H1 (cell line): Measurements from ENCODE around the gene DYNC2I2. TPM values are rescaled to one million over a fixed set of nuclear protein-coding genes. Genes with fewer than 3 reads are reported as not detected.

Source experiments
- BCL11A ChIP-seq, 2 experiments: IDR thresholded peaks; one replicate each; pipeline ENCODE4 v1.6.1; 2011; ENCODE audit warnings: low read depth in 2 of 2, low read length in 2 of 2, mild to moderate bottlenecking in 2 of 2
- CREB1 ChIP-seq: IDR thresholded peaks from 2 replicates; pipeline ENCODE4 v1.6.1; 2012; ENCODE audit warnings: inconsistent platforms
- CTBP2 ChIP-seq: IDR thresholded peaks from 2 replicates; pipeline ENCODE4 v1.7.0; 2011; ENCODE audit warnings: borderline replicate concordance, mild to moderate bottlenecking, moderate library complexity, mixed read lengths, low read length; ENCODE audit not compliant: insufficient read depth, insufficient read length
- EGR1 ChIP-seq: IDR thresholded peaks from 2 replicates; pipeline ENCODE4 v1.6.1; 2011; ENCODE audit warnings: low read depth, low read length, borderline replicate concordance
- FOSL1 ChIP-seq: IDR thresholded peaks from 2 replicates; pipeline ENCODE4 v1.6.1; 2011; ENCODE audit warnings: mild to moderate bottlenecking, low read depth, low read length, moderate library complexity; ENCODE audit not compliant: insufficient read depth
- GABPA ChIP-seq: IDR thresholded peaks from 2 replicates; pipeline ENCODE4 v1.6.1; 2011; ENCODE audit warnings: mild to moderate bottlenecking, low read length, moderate library complexity, borderline replicate concordance; ENCODE audit not compliant: insufficient read depth
- GTF2F1 ChIP-seq: IDR thresholded peaks from 2 replicates; pipeline ENCODE4 v1.6.1; 2012; ENCODE audit warnings: low read depth, low read length, improper control_type of control experiment, borderline replicate concordance
- JUN ChIP-seq: IDR thresholded peaks from 2 replicates; pipeline ENCODE4 v1.6.1; 2011; ENCODE audit warnings: low read depth, mild to moderate bottlenecking, improper control_type of control experiment, low read length
- KDM5A ChIP-seq: fragments of 200-600 bp; IDR thresholded peaks from 2 replicates; pipeline ENCODE4 v1.7.1; 2012; ENCODE audit warnings: mild to moderate bottlenecking, low read length, inconsistent platforms, mixed read lengths
- PHF8 ChIP-seq: fragments of 200-600 bp; sonication (generic); conservative IDR thresholded peaks from 2 replicates; pipeline ENCODE4 v1.7.1; 2012; ENCODE audit warnings: low read depth, mild to moderate bottlenecking, inconsistent platforms, low read length, moderate library complexity
- SAP30 ChIP-seq: fragments of 300-600 bp; sonication (generic); IDR thresholded peaks from 2 replicates; pipeline ENCODE4 v1.7.1; 2012; ENCODE audit warnings: low read length, moderate library complexity, mild to moderate bottlenecking, inconsistent platforms; ENCODE audit not compliant: insufficient read depth, insufficient replicate concordance
- SIX5 ChIP-seq: IDR thresholded peaks from 2 replicates; pipeline ENCODE4 v1.6.1; 2011; ENCODE audit warnings: mild to moderate bottlenecking, low read depth, low read length
- SP4 ChIP-seq: IDR thresholded peaks from 2 replicates; pipeline ENCODE4 v1.6.1; 2012; ENCODE audit warnings: low read length, inconsistent platforms
- polyA plus RNA-seq, 7 experiments: library from polyadenylated mRNA; depleted of rRNA in 3 of 7; stranded (reverse) in 5 of 7; unstranded in 2 of 7; fragments of >200 nt in 5 of 7; fragments of 200-250 nt in 2 of 7; gene quantifications; 1 replicate in 5 of 7; 2 replicates in 1 of 7; 4 replicates in 1 of 7; pipeline versions ENCODE4 v1.2.1 to v1.2.3, GENCODE V29; 2011 to 2013; ENCODE audit warnings: missing spikeins in 2 of 7, mixed read lengths in 2 of 7
- total RNA-seq: library from RNA; stranded (reverse); fragmentation: NEBNext Ultra II Directional; extraction: Animal tissue kit (Norgen Biotek cat#: 25700); gene quantifications from 2 replicates; pipeline ENCODE4 v1.2.1, GENCODE V29; 2021
- TF ChIP-seq, protein P1 (sequence below), 3 experiments: IDR thresholded peaks; 1 replicate in 2 of 3; 2 replicates in 1 of 3; pipeline versions ENCODE4 v1.5.1 to v1.6.1; 2011; ENCODE audit warnings: low read length in 3 of 3, mild to moderate bottlenecking in 3 of 3, inconsistent platforms in 2 of 3, low read depth in 1 of 3, moderate library complexity in 1 of 3; ENCODE audit not compliant: insufficient read depth in 1 of 3; ENCODE audit errors: control extremely low read depth in 1 of 3
- TF ChIP-seq, protein P2 (sequence below): IDR thresholded peaks from 2 replicates; pipeline ENCODE4 v1.6.1; 2012; ENCODE audit warnings: inconsistent platforms

DYNC2I2 gene
- total and polyA plus RNA-seq, 2 of the 8 experiments (the other 6 are each of a cell fraction or from before 2014, with no cell fraction given), result 58.0 to 78.5 TPM

DNA sequence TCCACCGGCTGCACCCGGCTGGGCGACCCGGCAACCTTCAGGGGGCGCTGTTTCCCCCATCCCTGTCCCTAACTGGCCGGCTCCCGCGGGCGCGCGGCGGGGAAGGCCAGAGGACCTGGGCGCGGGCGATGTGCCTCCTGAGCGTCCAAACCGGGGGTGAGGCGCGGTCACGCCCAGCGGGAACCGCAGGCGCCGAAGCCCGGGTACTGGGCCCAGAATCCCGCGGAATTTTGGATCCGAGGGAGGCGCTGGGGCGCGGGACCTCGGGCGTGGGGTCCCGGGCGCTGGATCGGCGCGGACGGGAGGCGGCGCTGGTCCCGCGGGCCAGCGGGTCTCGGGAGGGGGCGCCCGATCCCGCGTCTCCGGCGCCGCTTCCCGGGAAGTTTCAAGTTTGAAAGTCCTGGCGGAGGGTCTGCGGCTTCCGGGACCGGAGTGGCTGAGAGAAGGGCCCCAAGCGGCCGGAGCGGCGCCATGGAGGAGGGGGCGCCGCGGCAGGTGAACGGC, 45.9 kb upstream of the DYNC2I2 start, which contains the start of gene PKN3 (continued):
- TF ChIP-seq PHF8 (peak; percentile 63; the same call in 1 of the 2 replicates), SAP30 (no peak), SP4 (0 out of 2 replicates have a peak, but pooled peaks have one; percentile 20), KDM5A (no peak), SIX5 (no peak), BCL11A (IDR thresholded peaks at IDR 0.05; ENCODE audit: low read depth in 2 of 2, low read length in 2 of 2) (no peak), CTBP2 (no peak), FOSL1 (no peak), JUN (peak; percentile 11; the same call in 1 of the 2 replicates), GABPA (peak; percentile 20; the same call in 1 of the 2 replicates), EGR1 (no peak), CREB1 (no peak), GTF2F1 (no peak; the same call in 1 of the 2 replicates)
- TF ChIP-seq, protein P1, sequence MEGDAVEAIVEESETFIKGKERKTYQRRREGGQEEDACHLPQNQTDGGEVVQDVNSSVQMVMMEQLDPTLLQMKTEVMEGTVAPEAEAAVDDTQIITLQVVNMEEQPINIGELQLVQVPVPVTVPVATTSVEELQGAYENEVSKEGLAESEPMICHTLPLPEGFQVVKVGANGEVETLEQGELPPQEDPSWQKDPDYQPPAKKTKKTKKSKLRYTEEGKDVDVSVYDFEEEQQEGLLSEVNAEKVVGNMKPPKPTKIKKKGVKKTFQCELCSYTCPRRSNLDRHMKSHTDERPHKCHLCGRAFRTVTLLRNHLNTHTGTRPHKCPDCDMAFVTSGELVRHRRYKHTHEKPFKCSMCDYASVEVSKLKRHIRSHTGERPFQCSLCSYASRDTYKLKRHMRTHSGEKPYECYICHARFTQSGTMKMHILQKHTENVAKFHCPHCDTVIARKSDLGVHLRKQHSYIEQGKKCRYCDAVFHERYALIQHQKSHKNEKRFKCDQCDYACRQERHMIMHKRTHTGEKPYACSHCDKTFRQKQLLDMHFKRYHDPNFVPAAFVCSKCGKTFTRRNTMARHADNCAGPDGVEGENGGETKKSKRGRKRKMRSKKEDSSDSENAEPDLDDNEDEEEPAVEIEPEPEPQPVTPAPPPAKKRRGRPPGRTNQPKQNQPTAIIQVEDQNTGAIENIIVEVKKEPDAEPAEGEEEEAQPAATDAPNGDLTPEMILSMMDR (IDR thresholded peaks at IDR 0.05; ENCODE audit: control extremely low read depth in 1 of 3, insufficient read depth in 1 of 3, low read depth in 1 of 3, low read length in 3 of 3), result peak; percentile 72 to 87 (median 86)
- TF ChIP-seq, protein P2, sequence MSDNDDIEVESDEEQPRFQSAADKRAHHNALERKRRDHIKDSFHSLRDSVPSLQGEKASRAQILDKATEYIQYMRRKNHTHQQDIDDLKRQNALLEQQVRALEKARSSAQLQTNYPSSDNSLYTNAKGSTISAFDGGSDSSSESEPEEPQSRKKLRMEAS, result peak; percentile 49; the same call in 1 of the 2 replicates
- TF ChIP-seq, all 59 proteins: peak for 15
